RWPE1 (cell line): ENCODE measurements around the gene AGAP5.

Experiments used
- CTCF ChIA-PET: fragments of 350-600 bp; sonication (Branson Sonifier 250); formaldehyde crosslinking; extraction: SDS; loops from one replicate; lab custom pipeline; 2021; lab: Yijun Ruan, JAX
- POLR2A ChIA-PET: fragments of 400-600 bp; formaldehyde crosslinking; extraction: SDS; loops from one replicate; lab custom pipeline; 2020; ENCODE audit warnings: antibody characterized with exemption; ENCODE audit not compliant: low non-redundant PET; lab: Yijun Ruan, JAX
- DNase-seq: peaks from one replicate; pipeline ENCODE4 v3.0.0; 2012; ENCODE audit warnings: low spot score
- H3K27ac ChIP-seq: fragments of 450-650 bp; 2 replicates; pipeline ENCODE4 v1.5.1; 2017
- TF ChIP-seq, protein P1 (sequence below): fragments of 450-650 bp; conservative IDR thresholded peaks from 2 replicates; pipeline ENCODE4 v1.5.1; 2017; ENCODE audit warnings: low read depth, mild to moderate bottlenecking

The AGAP5 gene

DNA sequence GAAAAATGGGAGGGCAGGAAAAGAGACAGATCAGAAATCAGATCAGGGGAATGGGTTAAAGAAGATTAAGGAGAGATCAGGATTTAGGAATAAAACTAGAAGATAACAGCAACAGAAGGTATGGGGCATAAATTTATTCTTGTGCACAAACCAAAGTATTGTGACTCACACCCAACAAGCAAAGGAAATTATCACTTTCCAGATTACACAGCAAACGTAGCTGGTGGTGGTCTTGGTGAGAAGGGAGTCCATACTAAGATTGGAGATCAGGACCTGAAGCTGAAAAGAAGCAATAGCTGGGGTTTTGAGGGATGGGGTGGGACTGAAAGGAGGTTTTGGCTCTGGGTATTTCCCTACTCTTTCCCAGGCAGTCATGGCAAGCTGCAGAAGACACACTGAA is 53.1 kb downstream of the AGAP5 start:
- ChIA-PET POLR2A (no interaction called here), CTCF (interaction anchor here (0.6 to 3.2 kb wide), 9 partner anchors 14 to 705 kb away, joined by 3 to 62 read pairs (median 3); no protein-coding TSS in a partner anchor)
- H3K27ac ChIP-seq: no peak overlapping the region
- DNase-seq: no peak
- TF ChIP-seq, protein P1, sequence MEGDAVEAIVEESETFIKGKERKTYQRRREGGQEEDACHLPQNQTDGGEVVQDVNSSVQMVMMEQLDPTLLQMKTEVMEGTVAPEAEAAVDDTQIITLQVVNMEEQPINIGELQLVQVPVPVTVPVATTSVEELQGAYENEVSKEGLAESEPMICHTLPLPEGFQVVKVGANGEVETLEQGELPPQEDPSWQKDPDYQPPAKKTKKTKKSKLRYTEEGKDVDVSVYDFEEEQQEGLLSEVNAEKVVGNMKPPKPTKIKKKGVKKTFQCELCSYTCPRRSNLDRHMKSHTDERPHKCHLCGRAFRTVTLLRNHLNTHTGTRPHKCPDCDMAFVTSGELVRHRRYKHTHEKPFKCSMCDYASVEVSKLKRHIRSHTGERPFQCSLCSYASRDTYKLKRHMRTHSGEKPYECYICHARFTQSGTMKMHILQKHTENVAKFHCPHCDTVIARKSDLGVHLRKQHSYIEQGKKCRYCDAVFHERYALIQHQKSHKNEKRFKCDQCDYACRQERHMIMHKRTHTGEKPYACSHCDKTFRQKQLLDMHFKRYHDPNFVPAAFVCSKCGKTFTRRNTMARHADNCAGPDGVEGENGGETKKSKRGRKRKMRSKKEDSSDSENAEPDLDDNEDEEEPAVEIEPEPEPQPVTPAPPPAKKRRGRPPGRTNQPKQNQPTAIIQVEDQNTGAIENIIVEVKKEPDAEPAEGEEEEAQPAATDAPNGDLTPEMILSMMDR: no peak

DNA sequence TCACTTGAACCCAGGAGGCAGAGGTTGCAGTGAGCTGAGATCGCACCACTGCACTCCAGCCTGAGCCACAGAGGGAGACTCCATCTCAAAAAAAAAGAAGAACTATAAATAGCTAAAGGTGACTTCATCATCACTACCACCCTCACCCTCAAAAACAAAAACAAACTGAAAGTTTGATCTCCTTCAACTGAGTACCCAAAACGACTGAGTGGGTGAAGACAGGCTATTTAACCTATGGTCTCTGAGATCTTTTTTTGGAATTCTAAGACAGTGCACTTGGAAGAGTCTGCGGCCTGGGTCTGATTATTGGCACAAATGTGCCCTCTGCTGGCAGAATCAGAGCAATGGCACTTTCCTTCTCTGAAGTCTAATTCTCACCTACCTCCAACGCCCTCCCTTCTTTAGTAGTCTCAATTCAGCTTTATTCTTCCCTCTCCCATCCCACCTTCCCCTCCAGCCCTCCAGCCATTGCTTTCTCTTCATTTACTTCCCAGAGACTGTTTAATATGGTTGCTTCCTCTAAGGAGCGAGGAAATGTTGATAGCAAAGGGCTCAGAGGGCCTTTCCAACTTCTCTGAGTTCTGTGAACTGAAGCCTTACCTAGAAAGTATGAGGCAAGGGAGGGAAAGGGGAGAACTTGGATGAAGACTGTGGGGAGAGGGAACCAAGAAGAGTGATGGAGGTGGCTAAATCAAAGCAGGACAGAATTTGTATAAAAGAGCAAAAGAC is 53.7 kb downstream of the AGAP5 start:
- ChIA-PET CTCF (interaction anchor here (0.6 to 3.2 kb wide), 17 partner anchors 9 to 706 kb away, joined by 3 to 62 read pairs (median 3); no protein-coding TSS in a partner anchor), POLR2A (no interaction called here)
- peak; percentile 81 for DNase-seq
- TF ChIP-seq, protein P1: peak; percentile 77
- no peak overlapping the region for H3K27ac ChIP-seq

DNA sequence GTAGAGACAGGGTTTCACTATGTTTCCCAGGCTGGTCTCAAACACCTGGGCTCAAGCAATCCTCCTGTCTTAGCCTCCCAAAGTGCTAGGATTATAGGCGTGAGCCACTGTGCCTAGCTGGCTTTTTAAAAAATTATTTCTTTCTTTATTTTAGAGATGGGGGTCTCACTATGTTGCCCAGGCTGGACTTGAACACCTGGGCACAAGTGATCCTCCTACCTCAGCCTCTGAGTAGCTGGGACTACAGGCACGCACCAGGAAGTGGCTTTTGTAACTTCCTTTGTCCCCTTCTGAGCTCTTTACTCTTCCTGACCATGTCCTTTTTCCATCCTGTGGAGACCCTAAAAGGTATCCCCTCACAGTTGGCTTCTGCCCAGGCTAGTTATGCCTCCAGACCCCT is 54.5 kb downstream of the AGAP5 start:
- ChIA-PET CTCF (interaction anchor here (0.6 to 3.2 kb wide), 11 partner anchors 9 to 379 kb away, joined by 3 to 62 read pairs (median 3); no protein-coding TSS in a partner anchor), POLR2A (no interaction called here)
- H3K27ac ChIP-seq: no peak overlapping the region
- TF ChIP-seq, protein P1: no peak
- DNase-seq: no peak

DNA sequence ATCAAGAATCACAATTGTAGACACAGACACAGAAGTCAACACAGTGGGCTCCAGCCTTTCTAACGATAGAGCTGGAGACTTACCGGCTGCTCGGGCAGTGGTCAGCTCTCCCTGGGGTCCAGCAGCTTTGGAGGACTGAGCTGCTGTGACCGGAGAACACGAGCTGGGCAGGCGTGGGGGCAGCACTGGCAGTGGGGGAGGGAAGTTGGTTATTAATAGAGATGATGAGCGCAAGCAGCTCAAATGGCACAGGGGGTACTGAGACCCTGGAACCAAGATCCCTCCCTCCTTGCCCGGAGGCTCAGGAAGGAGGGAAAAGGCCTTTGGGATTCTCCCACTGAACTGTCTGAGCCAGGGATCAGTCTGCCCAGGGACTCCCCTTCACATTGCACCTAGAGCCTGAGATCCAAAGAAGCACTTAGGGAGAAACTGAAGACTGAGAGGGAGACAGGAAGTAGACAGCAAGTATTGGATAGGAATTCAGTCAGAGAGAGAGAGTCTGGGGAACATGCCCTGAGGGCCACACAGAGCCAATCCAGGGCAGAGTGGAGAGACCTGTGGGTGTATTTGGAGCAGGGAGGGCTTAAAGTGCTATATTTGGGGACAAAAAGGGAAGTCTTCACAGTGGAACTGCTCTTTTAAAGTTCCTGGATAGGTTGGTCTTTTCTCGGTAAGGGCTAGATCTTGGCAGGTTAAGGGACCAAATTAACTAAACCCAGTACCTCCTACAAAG is 56.4 kb downstream of the AGAP5 start, which contains the start of gene MYOZ1:
TSS of gene MYOZ1 (minus strand) at position 147 of the 733 bp plus-strand sequence. CDS start 1,457 bp downstream, outside the sequence.
- DNase-seq: no peak
- POLR2A ChIA-PET: interaction anchor here (0.6 kb wide), 1 partner anchor 114 kb away, joined by 3 read pairs; no protein-coding TSS in a partner anchor
- TF ChIP-seq, protein P1: no peak
- no peak within 1 kb of the TSS for H3K27ac ChIP-seq
- CTCF ChIA-PET: interaction anchor here (0.6 to 1.0 kb wide), 2 partner anchors 109 to 112 kb away, joined by 5 to 7 read pairs; no protein-coding TSS in a partner anchor

DNA sequence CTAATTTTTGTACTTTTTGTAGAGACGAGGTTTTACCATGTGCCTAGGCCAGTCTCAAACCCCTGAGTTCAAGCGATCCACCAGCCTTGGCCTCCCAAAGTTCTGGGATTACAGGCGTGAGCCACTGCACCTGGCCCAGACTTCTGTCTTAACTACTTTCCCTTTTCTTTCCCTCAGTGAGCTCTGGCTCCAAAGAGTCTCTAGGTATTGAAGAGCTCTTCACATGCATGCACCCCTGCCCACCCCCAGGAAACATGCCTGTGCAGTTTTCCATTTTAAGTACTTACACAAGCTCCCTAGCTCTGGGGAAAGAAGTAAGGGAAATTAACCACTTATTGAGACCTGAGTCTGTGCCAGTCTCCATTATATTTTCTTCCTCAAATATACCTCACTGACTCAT is 58.6 kb downstream of the AGAP5 start:
- ChIA-PET POLR2A (interaction anchor here (0.6 kb wide), 1 partner anchor 61 kb away, joined by 3 read pairs; no protein-coding TSS in a partner anchor), CTCF (no interaction called here)

More for the DNA sequence above, 58.6 kb downstream of the AGAP5 start:
- no peak for DNase-seq
- no peak overlapping the region for H3K27ac ChIP-seq
- TF ChIP-seq, protein P1: no peak
